Activated CD4-positive, CD25-positive, alpha-beta regulatory T cell (primary cell): ENCODE data around the gene SLC2A2.

Experiments used
- DNase-seq, 4 experiments: peaks; one replicate each; lab custom pipeline; 2025; lab: John Stamatoyannopoulos, UW

SLC2A2 gene

GRCh38 chr3:171026597-171027293, at the start of gene SLC2A2:
SLC2A2 (minus strand) TSS chr3:171026720; CDS start chr3:171026670, 50 bp downstream.
- DNase-seq: no peak

GRCh38 chr3:171072432-171072831, 45.9 kb upstream of the SLC2A2 start:
- no peak for DNase-seq

- DNase-seq: no peak
These were observed 42.1 kb upstream of the SLC2A2 start for GRCh38 chr3:171068658-171069057.

- no peak for DNase-seq
These were observed 39.7 kb upstream of the SLC2A2 start for GRCh38 chr3:171066206-171066605.

- no peak for DNase-seq
These were observed 39.2 kb upstream of the SLC2A2 start for GRCh38 chr3:171065732-171066131.

- no peak for DNase-seq
These were observed 37.9 kb upstream of the SLC2A2 start for GRCh38 chr3:171064461-171064860.

- DNase-seq: no peak
These were observed 35.2 kb upstream of the SLC2A2 start for GRCh38 chr3:171061749-171062148.

GRCh38 chr3:171059978-171060377, 33.5 kb upstream of the SLC2A2 start:
- DNase-seq: no peak

GRCh38 chr3:171058873-171059603, 32.5 kb upstream of the SLC2A2 start:
- DNase-seq: no peak

- DNase-seq: no peak
These were observed 31.5 kb upstream of the SLC2A2 start for GRCh38 chr3:171058058-171058457.

- no peak for DNase-seq
These were observed 30.6 kb upstream of the SLC2A2 start for GRCh38 chr3:171057072-171057471.

- DNase-seq: no peak
These were observed 30.0 kb upstream of the SLC2A2 start for GRCh38 chr3:171056528-171056927.

GRCh38 chr3:171055336-171056178, 29.0 kb upstream of the SLC2A2 start:
- no peak for DNase-seq

- no peak for DNase-seq
These were observed 28.4 kb upstream of the SLC2A2 start for GRCh38 chr3:171054921-171055320.

- no peak for DNase-seq
These were observed 27.7 kb upstream of the SLC2A2 start for GRCh38 chr3:171054231-171054630.

- no peak for DNase-seq
These were observed 23.4 kb upstream of the SLC2A2 start for GRCh38 chr3:171049861-171050444.

GRCh38 chr3:171046760-171047159, 20.2 kb upstream of the SLC2A2 start:
- DNase-seq: no peak

- no peak for DNase-seq
These were observed 18.6 kb upstream of the SLC2A2 start for GRCh38 chr3:171044835-171045793.

GRCh38 chr3:171044384-171044783, 17.9 kb upstream of the SLC2A2 start:
- DNase-seq: no peak

GRCh38 chr3:171039674-171040073, 13.2 kb upstream of the SLC2A2 start:
- no peak for DNase-seq

GRCh38 chr3:171038342-171038741, 11.8 kb upstream of the SLC2A2 start:
- DNase-seq: no peak
